ENCODE data around the gene SYTL4.

The SYTL4 gene

GRCh38 chrX:100687546-100687945, 44.4 kb downstream of the SYTL4 start:
- DNase-seq = no peak

DNA sequence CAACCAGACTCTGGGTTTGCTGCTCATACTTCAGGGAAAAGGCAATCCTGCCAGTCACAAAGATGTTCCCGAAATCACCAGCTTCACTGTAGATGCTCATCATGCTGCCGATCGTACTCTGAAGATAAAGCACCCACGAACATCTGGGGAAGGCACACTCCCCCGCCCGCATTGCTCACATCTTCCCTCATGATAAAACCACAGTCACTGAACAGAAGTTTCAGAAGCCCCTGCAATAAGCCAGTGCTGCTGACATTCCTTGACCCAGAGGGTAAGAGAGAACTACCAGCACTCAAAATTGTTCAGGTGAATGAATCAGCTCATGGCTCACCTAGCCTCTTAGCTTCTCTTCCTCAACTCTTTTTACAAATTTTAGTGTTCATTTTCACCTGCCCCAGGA, 44.8 kb downstream of the SYTL4 start:
- no peak for DNase-seq

DNA sequence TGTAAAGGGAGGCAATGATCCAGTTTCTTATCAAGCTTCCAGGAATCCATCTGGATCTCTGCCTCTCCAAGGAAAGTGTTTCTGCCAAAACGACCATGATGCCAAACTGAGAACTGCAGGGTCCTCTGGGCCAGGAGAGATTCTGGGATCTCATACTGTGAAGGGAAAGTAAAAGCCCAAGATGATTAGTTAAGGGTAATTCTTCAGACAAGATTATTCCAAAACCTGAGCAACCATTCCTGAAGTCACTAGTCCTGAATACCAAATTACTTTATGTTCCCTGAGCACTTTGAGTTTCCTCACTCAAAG, 46.0 kb downstream of the SYTL4 start:
- no peak for DNase-seq

DNA sequence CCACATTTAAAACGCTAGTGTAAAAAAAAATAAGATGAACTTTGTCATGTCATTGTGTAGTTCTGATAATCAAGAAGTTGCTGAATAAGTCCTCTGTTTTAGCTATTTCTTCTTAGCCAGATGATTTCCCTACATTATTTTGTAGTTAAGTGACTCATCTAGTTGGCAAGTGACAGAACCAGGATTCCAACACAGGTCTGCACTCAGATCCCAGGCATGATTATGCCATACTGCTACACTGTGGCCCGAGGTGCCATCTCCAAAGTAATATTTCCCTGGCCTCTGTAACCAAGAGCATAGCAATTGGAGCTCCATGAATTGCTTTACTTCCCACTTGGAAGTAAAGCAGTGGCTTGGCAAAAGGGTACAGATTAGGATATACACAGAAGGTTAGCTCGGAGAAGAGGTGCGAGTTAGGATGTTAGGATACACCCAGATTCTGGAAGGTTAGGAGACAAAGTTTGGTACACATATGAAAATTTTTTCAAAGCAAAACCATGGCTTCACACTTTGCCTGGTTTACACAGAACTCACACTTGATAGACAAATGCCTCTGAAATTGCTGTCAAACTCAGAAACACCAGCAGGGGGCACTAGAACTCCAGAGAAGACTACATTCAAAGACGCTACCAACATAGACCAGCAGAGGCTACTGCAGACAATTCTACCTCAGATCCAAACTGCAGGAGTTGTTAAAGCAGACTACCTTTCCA, 46.5 kb downstream of the SYTL4 start:
- peak; percentile 62 for DNase-seq

GRCh38 chrX:100682939-100683338, 49.0 kb downstream of the SYTL4 start:
- no peak for DNase-seq

- DNase-seq = peak; percentile 32
Measured at GRCh38 chrX:100681599-100681998, 50.3 kb downstream of the SYTL4 start.

- DNase-seq = peak; percentile 31
Measured at GRCh38 chrX:100680756-100681155, 51.2 kb downstream of the SYTL4 start.

- DNase-seq = no peak
Measured at GRCh38 chrX:100677611-100678181, 54.2 kb downstream of the SYTL4 start.

- no peak for DNase-seq
Measured at GRCh38 chrX:100674705-100675104, 57.2 kb downstream of the SYTL4 start.

DNA sequence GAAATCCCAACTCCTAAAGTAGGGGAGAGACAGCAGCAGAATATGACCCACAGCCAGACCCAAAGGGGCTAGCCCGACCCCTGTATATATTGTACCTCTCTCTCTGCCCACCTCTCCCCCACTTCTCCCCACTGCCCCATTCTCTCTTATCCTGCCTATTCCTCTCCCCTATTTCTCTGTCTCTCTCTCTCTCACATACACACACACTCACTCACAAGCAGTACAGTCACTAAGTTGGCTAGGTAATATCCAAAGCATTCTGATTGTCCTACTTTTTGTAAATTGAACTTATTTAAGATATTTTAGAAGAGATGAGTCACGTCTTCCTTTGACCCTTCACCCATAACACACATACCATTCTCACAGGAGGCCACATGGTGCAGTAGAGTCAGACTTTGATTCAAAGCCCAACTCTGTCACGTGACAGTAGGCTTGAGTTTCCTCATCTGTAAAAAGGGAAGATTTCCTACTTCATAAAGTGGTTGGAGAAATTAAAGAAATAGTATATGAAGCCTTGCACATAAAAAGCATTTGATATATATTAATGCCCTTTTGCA, 58.4 kb downstream of the SYTL4 start:
- peak; percentile 74 for DNase-seq

DNA sequence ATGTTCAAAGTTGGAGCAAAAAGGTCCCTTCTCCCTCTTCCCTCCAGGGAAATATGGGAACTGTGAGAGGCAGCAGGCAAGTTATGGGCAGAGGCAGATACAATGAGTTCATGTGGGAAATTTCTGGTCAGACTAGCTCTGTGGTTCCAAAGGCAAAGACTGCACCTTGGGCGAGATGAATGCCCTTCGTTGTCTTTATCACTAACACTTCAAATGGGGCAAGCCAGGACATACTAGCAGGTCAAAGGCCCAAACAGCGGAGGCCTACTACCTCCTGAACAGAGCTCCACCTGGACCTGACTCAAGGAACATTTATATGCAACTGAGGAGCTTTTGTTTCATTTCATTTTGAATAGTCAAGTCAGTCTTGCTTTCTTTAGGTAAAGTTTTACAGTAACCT, 59.0 kb downstream of the SYTL4 start:
- DNase-seq = no peak

DNA sequence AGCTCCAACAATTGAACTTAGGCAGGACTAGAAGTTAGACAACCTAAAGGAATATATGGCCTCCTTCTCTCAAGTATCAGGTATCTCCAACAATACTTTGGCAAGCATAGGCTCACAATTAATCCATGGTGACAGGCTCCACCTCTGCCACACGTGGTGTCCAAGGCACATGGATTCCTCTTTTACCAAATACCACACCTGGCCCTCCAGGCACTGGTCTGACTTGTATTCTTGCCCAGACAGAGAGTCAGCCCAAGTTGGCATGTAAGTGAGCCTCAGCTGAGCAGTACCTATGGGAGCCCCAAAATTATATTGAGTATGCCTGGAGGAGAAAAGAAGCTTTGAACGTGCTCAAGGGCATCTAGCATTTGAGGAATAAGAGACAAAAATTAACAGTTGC, 68.3 kb downstream of the SYTL4 start:
- DNase-seq = no peak

GRCh38 chrX:100662796-100663195, 69.1 kb downstream of the SYTL4 start:
- DNase-seq = peak; percentile 15

GRCh38 chrX:100662170-100662569, 69.8 kb downstream of the SYTL4 start:
- no peak for DNase-seq

DNA sequence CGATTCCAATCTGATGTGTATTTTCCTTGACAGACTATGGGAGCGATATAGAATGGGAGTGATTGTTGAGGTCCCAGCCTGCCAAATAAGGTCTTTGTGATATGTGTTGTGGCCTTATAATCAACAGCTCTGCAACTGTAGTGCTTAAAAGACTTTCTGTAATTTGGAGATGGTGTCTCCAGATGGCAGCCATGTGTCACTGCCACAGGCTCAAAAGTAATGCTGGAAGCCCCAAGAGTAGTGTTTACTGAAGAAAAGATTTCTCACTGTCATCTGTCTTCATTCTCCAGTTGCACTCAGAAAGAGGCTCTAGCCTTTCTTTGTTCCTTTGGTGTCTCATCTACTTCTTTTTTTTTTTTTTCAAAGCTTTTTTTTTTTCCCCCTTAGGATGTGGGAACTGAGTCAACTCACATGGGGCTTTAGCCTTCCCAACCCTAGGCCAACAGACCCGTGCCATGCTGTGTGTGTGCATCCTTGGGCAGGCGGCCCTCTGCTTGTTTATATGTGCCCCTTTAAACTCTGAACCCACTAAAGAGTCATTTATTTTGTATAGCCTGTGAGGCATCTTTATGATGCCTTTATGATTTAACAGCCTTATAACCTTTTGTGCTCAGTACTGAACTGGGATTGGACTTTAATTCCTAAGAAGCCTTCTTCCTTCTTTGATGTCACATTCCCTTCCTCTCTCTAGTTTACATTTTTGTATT, 72.3 kb downstream of the SYTL4 start:
- DNase-seq = peak; percentile 9

GRCh38 chrX:100658941-100659381, 73.0 kb downstream of the SYTL4 start:
- no peak for DNase-seq

DNA sequence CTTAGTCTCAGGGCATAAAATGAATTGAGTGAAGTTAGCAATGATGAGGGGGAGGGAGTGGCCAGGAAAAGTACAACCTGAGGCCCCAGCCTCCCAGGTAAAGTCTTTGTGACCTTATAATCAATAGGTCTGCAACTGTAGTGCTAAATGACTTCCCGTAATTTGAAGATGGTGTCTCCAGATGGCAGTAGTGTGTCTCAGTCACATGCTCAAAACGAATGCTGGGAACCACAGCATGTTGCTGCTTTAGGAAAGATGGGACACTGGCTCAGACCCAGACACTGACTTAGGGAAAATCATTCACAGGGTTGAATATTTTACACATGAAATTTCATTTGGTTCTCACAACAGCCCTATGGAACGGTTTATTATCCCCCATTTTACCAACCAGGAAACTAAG, 77.7 kb downstream of the SYTL4 start:
- DNase-seq = peak; percentile 30

DNA sequence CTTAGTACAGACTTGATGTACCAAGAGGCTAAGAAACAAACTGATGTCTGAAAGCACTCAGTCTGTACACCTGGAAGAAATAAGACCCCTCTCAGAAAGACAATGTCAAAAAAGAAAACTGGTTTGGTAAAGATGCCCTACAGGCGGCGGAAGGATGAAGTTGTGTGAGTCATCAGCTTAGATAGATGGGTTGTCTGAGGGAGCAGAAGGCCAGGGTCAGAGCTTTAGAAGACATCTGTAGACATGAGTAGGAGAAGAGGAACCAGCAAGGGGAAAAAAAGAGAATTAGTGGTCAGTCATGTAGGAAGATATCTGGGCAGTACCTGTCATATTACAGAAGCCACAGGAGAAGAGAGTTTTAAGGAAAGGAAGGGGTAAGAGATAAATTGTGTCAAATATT, 79.7 kb downstream of the SYTL4 start:
- no peak for DNase-seq

GRCh38 chrX:100650841-100651240, 81.1 kb downstream of the SYTL4 start:
- DNase-seq = no peak

- peak; percentile 86 for DNase-seq
Measured at GRCh38 chrX:100649550-100650356, 82.2 kb downstream of the SYTL4 start.

- peak; percentile 65 for DNase-seq
Measured at GRCh38 chrX:100648458-100649417, 83.2 kb downstream of the SYTL4 start.

GRCh38 chrX:100647739-100648138, 84.2 kb downstream of the SYTL4 start:
- DNase-seq = no peak
